Activated CD8-positive, alpha-beta T cell treated with anti-CD3 and anti-CD28 coated beads for 36 hours (primary cell): Measurements from ENCODE around the gene ASB13. TPM values are rescaled to one million over a fixed set of nuclear protein-coding genes. Genes with fewer than 3 reads are reported as not detected.

Source experiments
- ATAC-seq: fragments of 200-7000 bp; cut with Tn5 transposase; one replicate; pipeline ENCODE4 v1.10.0; 2021; ENCODE audit warnings: mild to moderate bottlenecking, moderate library complexity
- CTCF ChIA-PET: fragments of 350-600 bp; sonication (Branson Sonifier 250); formaldehyde crosslinking; loops from one replicate; lab custom pipeline; 2021; ENCODE audit warnings: antibody characterized with exemption; lab: Charles Lee
- POLR2A ChIA-PET: fragments of 350-600 bp; sonication (Branson Sonifier 250); formaldehyde crosslinking; loops from one replicate; lab custom pipeline; 2021; ENCODE audit warnings: antibody characterized with exemption; lab: Charles Lee
- DNase-seq: peaks from one replicate; pipeline ENCODE4 v3.0.0-alpha.2; 2020
- H3K27ac Mint-ChIP-seq: one replicate; pipeline ENCODE4 v1.8.0; 2021; ENCODE audit warnings: mild to moderate bottlenecking, mixed read lengths
- H3K27me3 Mint-ChIP-seq: one replicate; pipeline ENCODE4 v1.8.0; 2021; ENCODE audit warnings: mixed read lengths
- H3K36me3 Mint-ChIP-seq: one replicate; pipeline ENCODE4 v1.8.0; 2021; ENCODE audit warnings: low read depth, mixed read lengths
- H3K4me1 Mint-ChIP-seq: one replicate; pipeline ENCODE4 v1.8.0; 2021; ENCODE audit warnings: low read depth, mixed read lengths
- H3K4me3 Mint-ChIP-seq: one replicate; pipeline ENCODE4 v1.8.0; 2021; ENCODE audit warnings: mild to moderate bottlenecking, moderate library complexity, mixed read lengths
- H3K9me3 Mint-ChIP-seq: one replicate; pipeline ENCODE4 v1.8.0; 2021; ENCODE audit warnings: mixed read lengths
- CTCF ChIP-seq: fragments of 200-600 bp; IDR thresholded peaks from one replicate; pipeline ENCODE4 v1.8.0; 2022; ENCODE audit warnings: antibody characterized with exemption, mild to moderate bottlenecking
- intact Hi-C: fragments of 100-400 bp; cut with micrococcal nuclease; formaldehyde crosslinking; loops from one replicate; pipeline ENCODE4 v1.10.0; 2022
- total RNA-seq, 2 experiments: library from RNA; stranded (reverse); gene quantifications; one replicate each; pipeline ENCODE4 v1.2.3, GENCODE V29; 2021

Gene ASB13
- total RNA-seq, 2 experiments from 2014 or later = 8.9 to 9.2 TPM

DNA sequence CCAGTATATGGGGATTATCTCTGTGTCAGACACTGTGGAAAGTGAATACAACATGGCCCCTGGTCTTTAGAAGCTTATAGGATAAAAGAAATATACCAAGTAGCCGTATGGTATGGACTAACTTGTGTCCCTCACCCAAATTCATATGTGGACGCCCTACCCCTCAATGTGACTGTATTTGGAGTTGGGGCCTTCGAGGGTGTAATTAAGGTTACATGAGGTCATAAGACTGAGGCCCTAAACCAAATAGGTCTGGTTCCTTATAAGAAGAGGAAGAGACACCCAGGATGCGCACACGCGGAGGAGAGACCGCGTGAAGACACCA is 36.3 kb downstream of the ASB13 start:
- TF ChIP-seq CTCF = peak; percentile 62
- no peaks in the 10 kb centered on the region for H3K9me3 Mint-ChIP-seq
- DNase-seq (no peak), ATAC-seq (no peak)
- no peak overlapping the region for H3K27ac Mint-ChIP-seq
- intact Hi-C loops = no loop called here
- H3K4me3 Mint-ChIP-seq = no peak overlapping the region
- ChIA-PET CTCF (interaction anchor here (0.7 to 6.9 kb wide), 47 partner anchors 8 to 397 kb away, joined by 3 to 32 read pairs (median 4); partner anchors contain the start of gene TASOR2), POLR2A (interaction anchor here (0.8 to 1.2 kb wide), 2 partner anchors 9 to 202 kb away, joined by 3 read pairs; no protein-coding TSS in a partner anchor)
- peaks cover 6% of the 10 kb centered on the region for H3K27me3 Mint-ChIP-seq
- peaks cover 16% of the 10 kb centered on the region for H3K4me1 Mint-ChIP-seq
- no peaks in the 10 kb centered on the region for H3K36me3 Mint-ChIP-seq

GRCh38 chr10:5629303-5630111 is 36.9 kb downstream of the ASB13 start:
- CTCF ChIA-PET = interaction anchor here (0.7 to 6.9 kb wide), 51 partner anchors 7 to 780 kb away, joined by 3 to 32 read pairs (median 4); partner anchors contain the start of gene TASOR2
- POLR2A ChIA-PET = interaction anchor here (0.6 to 1.2 kb wide), 5 partner anchors 9 to 202 kb away, joined by 3 read pairs; no protein-coding TSS in a partner anchor
- DNase-seq (peak; percentile 93), ATAC-seq (peak; percentile 92)
- Mint-ChIP-seq H3K27me3 (peaks cover 6% of the 10 kb centered on the region), H3K36me3 (no peaks in the 10 kb centered on the region), H3K9me3 (no peaks in the 10 kb centered on the region), H3K4me1 (peaks cover 16% of the 10 kb centered on the region), H3K27ac (peak overlapping the region; percentile 75), H3K4me3 (peak overlapping the region; percentile 22)
- intact Hi-C loops = loop anchor here (2.0 kb wide), 1 partner anchor 183 kb away; no protein-coding TSS in a partner anchor
- TF ChIP-seq CTCF = peak; percentile 99

DNA sequence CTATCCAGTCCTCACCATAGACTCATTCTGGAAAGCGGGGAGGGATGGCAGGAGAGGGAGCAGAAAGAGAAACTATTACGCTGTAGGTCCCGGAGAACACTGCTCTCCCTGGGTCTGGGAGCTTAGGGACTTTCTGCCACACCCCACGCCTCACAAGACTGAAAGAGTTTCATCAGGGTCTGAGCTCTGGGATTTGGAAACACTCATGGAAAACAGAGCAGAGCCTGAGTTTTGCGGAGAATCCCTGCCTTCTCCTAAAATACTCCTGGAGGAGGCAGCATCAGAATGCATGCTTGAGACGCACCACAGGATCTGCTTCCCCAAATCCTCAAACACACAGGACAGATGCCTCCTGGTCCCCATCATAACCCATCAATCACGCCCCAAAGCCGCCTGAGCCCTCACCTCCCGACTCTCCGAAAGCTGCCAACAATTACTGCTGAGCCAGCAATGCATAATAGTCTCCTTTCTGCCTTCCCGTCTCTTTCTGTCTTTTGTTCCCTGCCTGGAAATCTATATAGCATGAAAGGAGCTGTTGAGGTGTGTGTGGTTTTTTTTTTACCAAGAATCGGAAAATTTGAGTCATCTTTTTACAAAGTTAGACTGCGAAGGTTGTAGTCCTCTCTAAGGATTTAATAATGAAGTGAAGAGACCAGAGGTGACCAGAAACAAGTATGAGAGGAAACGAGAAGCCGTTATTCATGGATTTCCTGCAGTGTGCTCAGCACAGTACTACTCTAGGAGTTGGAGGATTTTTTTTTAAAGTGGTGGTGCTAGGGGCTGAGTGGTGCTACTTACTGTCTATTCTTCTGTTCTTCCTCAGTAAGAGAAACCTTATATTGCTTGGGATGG is 37.7 kb downstream of the ASB13 start:
- H3K4me3 Mint-ChIP-seq = peak overlapping the region; percentile 22
- peak; percentile 66 for ATAC-seq

DNA sequence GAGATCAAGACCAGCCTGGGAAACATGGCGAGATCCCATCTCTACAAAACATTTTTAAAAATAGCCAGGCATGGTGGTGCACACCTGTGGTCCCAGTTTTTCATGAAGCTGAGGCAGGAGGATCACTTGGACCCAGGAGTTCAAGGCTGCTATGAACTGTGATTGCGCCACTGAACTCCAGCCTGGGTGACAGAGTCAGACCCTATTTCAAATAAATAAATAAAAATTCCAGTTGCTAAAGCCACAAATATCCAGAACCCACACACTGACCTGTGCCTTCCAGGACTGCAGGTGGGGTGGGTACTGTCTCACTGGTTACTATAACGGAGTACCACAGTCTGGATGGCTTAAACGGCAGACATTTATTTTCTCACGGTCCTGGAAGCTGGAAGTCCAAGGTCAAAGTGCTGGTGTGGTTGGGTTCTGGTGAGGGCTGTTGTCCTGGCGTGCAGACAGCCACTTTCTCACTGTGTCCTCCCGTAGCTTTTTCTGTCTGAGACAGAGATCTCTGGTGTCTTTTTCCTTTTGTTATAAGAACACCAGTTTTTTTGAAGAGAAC is 38.8 kb downstream of the ASB13 start:
- Mint-ChIP-seq H3K27me3 (peaks cover 6% of the 10 kb centered on the region), H3K27ac (no peak overlapping the region), H3K4me1 (peaks cover 16% of the 10 kb centered on the region), H3K9me3 (no peaks in the 10 kb centered on the region), H3K36me3 (no peaks in the 10 kb centered on the region), H3K4me3 (no peak overlapping the region)
- intact Hi-C loops = loop anchor here (2.0 kb wide), 1 partner anchor 181 kb away; no protein-coding TSS in a partner anchor
- CTCF ChIA-PET = interaction anchor here (0.6 to 4.1 kb wide), 2 partner anchors 185 to 216 kb away, joined by 3 to 22 read pairs; no protein-coding TSS in a partner anchor
- POLR2A ChIA-PET = no interaction called here
- no peak for DNase-seq
- no peak for TF ChIP-seq CTCF
- no peak for ATAC-seq

More for the DNA sequence above, 37.7 kb downstream of the ASB13 start:
- no peak for TF ChIP-seq CTCF
- H3K27ac Mint-ChIP-seq = peak overlapping the region; percentile 75
- ChIA-PET POLR2A (interaction anchor here (0.6 to 0.9 kb wide), 3 partner anchors 16 to 182 kb away, joined by 3 read pairs; no protein-coding TSS in a partner anchor), CTCF (interaction anchor here (1.0 to 4.1 kb wide), 26 partner anchors 9 to 779 kb away, joined by 3 to 26 read pairs (median 5); partner anchors contain the start of gene TASOR2)
- no peaks in the 10 kb centered on the region for H3K36me3 Mint-ChIP-seq
- H3K9me3 Mint-ChIP-seq = no peaks in the 10 kb centered on the region
- DNase-seq = peak; percentile 27
- peaks cover 16% of the 10 kb centered on the region for H3K4me1 Mint-ChIP-seq
- peaks cover 6% of the 10 kb centered on the region for H3K27me3 Mint-ChIP-seq
- intact Hi-C loops = loop anchor here (2.0 kb wide), 1 partner anchor 182 kb away; no protein-coding TSS in a partner anchor
